ENCODE data around the gene PNLDC1. TPM values are rescaled to one million over a fixed set of nuclear protein-coding genes. Genes with fewer than 3 reads are reported as not detected.

The PNLDC1 gene
- total and polyA plus RNA-seq, 9 of the 15 experiments (the other 6 are each of a cell fraction or from before 2014, with no cell fraction given) = 0.12 TPM; not detected in 8

GRCh38 chr6:159788753-159789376 lies 11.2 kb upstream of the PNLDC1 start:
- peak overlapping the region; percentile 88 for H3K27ac ChIP-seq (ENCODE audit: extremely low read depth, low read depth, low read length)
- H3K4me2 ChIP-seq (ENCODE audit: insufficient read depth, low read length) = peak overlapping the region; percentile 96
- in situ Hi-C loops (cut with MboI) = no loop called here
- intact Hi-C loops (cut with micrococcal nuclease) = loop anchor here (1.0 to 2.0 kb wide), 3 partner anchors 17 to 312 kb away; no protein-coding TSS in a partner anchor
- TSS peak; percentile 40 for BruUV-seq (replicated peaks)
- H3K4me3 ChIP-seq = peak overlapping the region; percentile 93
- no peaks in the 10 kb centered on the region for H3K27me3 ChIP-seq (ENCODE audit: control insufficient read depth in 2 of 2, insufficient read depth in 2 of 2, low read length in 2 of 2)
- no peaks in the 10 kb centered on the region for H3K9me1 ChIP-seq (ENCODE audit: control insufficient read depth, insufficient read depth, low read length)
- H3K9me3 ChIP-seq (replicated peaks; ENCODE audit: control insufficient read depth, insufficient read depth, low read depth, low read length) = no peaks in the 10 kb centered on the region
- peak overlapping the region; percentile 82 for H2AFZ ChIP-seq (ENCODE audit: low read depth, low read length)
- peaks cover 20% of the 10 kb centered on the region; the same call in 1 of the 2 replicates for H4K20me1 ChIP-seq (replicated peaks; ENCODE audit: control insufficient read depth, insufficient read depth, low read length)
- H3K9ac ChIP-seq (ENCODE audit: insufficient read depth in 1 of 2, low read depth in 2 of 2, low read length in 2 of 2) = peak overlapping the region; percentile 97 to 99
- 1% methylated on average over 46 of the region's 60 CpGs for WGBS (ENCODE audit: insufficient coverage, low coverage, missing lambda C conversion rate)
- CTCF ChIA-PET (ENCODE audit: low intra/inter-chr PET ratio) = interaction anchor here (1.4 kb wide), 1 partner anchor 97 kb away, joined by 3 read pairs; no protein-coding TSS in a partner anchor
- peaks cover 97% of the 10 kb centered on the region for H3K79me2 ChIP-seq (ENCODE audit: control insufficient read depth, insufficient read depth, low read length)
- ATAC-seq = peak; percentile 39
- DNase-seq (ENCODE audit: extremely low read depth in 1 of 4, low spot score in 3 of 4) = peak; percentile 48 to 74 (median 68)
- no peak for FAIRE-seq
- POLR2A ChIA-PET = interaction anchor here (0.6 to 4.6 kb wide), 19 partner anchors 9 to 201 kb away, joined by 3 to 37 read pairs (median 6); partner anchors contain the start of genes PNLDC1 and WTAP
- peaks cover 78% of the 10 kb centered on the region for H3K36me3 ChIP-seq (ENCODE audit: control insufficient read depth, insufficient read depth, low read length)
- peaks cover 14 to 22% of the 10 kb centered on the region in 2 experiments; a peak in 4 of 5 replicates for H3K4me1 ChIP-seq (replicated peaks in 1 of 2; ENCODE audit: control insufficient read depth in 2 of 2, insufficient read depth in 2 of 2, low read length in 2 of 2)
- TF ChIP-seq MXI1 (IDR thresholded peaks at IDR 0.05; ENCODE audit: low read depth, low read length) = peak; percentile 29; the same call in 1 of the 2 replicates
- no peak for TF ChIP-seq EZH2 (IDR thresholded peaks at IDR 0.05; ENCODE audit: borderline replicate concordance, low read depth, low read length)
- TF ChIP-seq KAT7 (CRISPR knock-in tag; IDR thresholded peaks at IDR 0.05; ENCODE audit: borderline replicate concordance) = peak; percentile 98
- peak; percentile 42 for TF ChIP-seq CCNT2 (IDR thresholded peaks at IDR 0.05; ENCODE audit: borderline replicate concordance, extremely low read depth, insufficient read length, low read depth, low read length)
- peak in 1 of 2 experiments; percentile 28; a peak in 1 of 4 replicates for TF ChIP-seq UBTF (IDR thresholded peaks at IDR 0.05; ENCODE audit: borderline replicate concordance in 1 of 2, low read depth in 2 of 2, low read length in 2 of 2)
- no peak for TF ChIP-seq ARID2 (IDR thresholded peaks at IDR 0.05)
- peak; percentile 56; the same call in 1 of the 2 replicates for TF ChIP-seq MAX (CRISPR knock-in tag; IDR thresholded peaks at IDR 0.05)
- TF ChIP-seq ZSCAN29 (IDR thresholded peaks at IDR 0.05) = 0 out of 2 replicates have a peak, but pooled peaks have one; percentile 45
- TF ChIP-seq ZBTB12 (CRISPR knock-in tag; IDR thresholded peaks at IDR 0.05) = no peak
- no peak for TF ChIP-seq BRD4 (IDR thresholded peaks at IDR 0.05)
- 0 out of 2 replicates have a peak, but pooled peaks have one; percentile 23 for TF ChIP-seq SNIP1 (IDR thresholded peaks at IDR 0.05; ENCODE audit: low read depth)
- no peak for TF ChIP-seq ZC3H11A (IDR thresholded peaks at IDR 0.05; ENCODE audit: low read depth, low read length)
- TF ChIP-seq IRF9 (tag; IDR thresholded peaks at IDR 0.05) = no peak
